ENCODE results near the gene SAMD8. TPM values are rescaled to one million over a fixed set of nuclear protein-coding genes. Genes with fewer than 3 reads are reported as not detected.

SAMD8 gene
- total RNA-seq, result 10 to 100 TPM; 18.5 to 36.0 (median 24.6) TPM

- peak within 1 kb of the TSS; percentile 97 to 100 (median 99) for H3K27ac ChIP-seq
- no peaks in the 10 kb centered on the region for H3K9me3 ChIP-seq
- peak within 1 kb of the TSS; percentile 79 to 98 (median 94) for H3K4me3 ChIP-seq
- H3K36me3 ChIP-seq, result no peaks in the 10 kb centered on the region
- intact Hi-C loops (cut with DNase I), result no loop called here
- peak; percentile 86 for DNase-seq
- H3K27me3 ChIP-seq, result no peaks in the 10 kb centered on the region
- WGBS, 2 donors, result 0% methylated on average over 6 to 7 of the region's 61 CpGs
- peaks cover 5 to 59% (median 34%) of the 10 kb centered on the region in 3 donors for H3K4me1 ChIP-seq
- peak in 3 of 4 donors; percentile 75 to 97 (median 92) for TF ChIP-seq POLR2A (IDR thresholded peaks at IDR 0.05)
- TF ChIP-seq, protein P1, sequence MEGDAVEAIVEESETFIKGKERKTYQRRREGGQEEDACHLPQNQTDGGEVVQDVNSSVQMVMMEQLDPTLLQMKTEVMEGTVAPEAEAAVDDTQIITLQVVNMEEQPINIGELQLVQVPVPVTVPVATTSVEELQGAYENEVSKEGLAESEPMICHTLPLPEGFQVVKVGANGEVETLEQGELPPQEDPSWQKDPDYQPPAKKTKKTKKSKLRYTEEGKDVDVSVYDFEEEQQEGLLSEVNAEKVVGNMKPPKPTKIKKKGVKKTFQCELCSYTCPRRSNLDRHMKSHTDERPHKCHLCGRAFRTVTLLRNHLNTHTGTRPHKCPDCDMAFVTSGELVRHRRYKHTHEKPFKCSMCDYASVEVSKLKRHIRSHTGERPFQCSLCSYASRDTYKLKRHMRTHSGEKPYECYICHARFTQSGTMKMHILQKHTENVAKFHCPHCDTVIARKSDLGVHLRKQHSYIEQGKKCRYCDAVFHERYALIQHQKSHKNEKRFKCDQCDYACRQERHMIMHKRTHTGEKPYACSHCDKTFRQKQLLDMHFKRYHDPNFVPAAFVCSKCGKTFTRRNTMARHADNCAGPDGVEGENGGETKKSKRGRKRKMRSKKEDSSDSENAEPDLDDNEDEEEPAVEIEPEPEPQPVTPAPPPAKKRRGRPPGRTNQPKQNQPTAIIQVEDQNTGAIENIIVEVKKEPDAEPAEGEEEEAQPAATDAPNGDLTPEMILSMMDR (IDR thresholded peaks at IDR 0.05), result peak; percentile 46 to 72 (median 66)
These were observed at the start of gene SAMD8 for GRCh38 chr10:75111365-75111906. Gene SAMD8, plus strand, starts transcription at chr10:75111656. Its CDS starts 38,873 bp downstream, at chr10:75150529.

- intact Hi-C loops (cut with DNase I), result no loop called here
- no peak for DNase-seq
- 58 to 68% methylated on average over 11 to 15 of the region's 15 CpGs for WGBS, 2 donors
These were observed 49.5 kb upstream of the SAMD8 start for GRCh38 chr10:75061709-75062505.

GRCh38 chr10:75062506-75063299 lies 48.8 kb upstream of the SAMD8 start:
- intact Hi-C loops (cut with DNase I), result no loop called here
- Histone ChIP-seq H3K36me3 (no peaks in the 10 kb centered on the region), H3K9me3 (no peaks in the 10 kb centered on the region), H3K27ac (peak overlapping the region in 3 of 4 donors; percentile 18 to 31 (median 23)), H3K4me1 (peaks cover 0 to 32% (median 7%) of the 10 kb centered on the region in 3 donors), H3K27me3 (no peaks in the 10 kb centered on the region), H3K4me3 (no peak overlapping the region)
- WGBS, 2 donors, result 31 to 49% methylated on average over 8 to 9 of the region's 10 CpGs
- DNase-seq, result no peak
- TF ChIP-seq POLR2A (IDR thresholded peaks at IDR 0.05), result no peak
- TF ChIP-seq, protein P1 (IDR thresholded peaks at IDR 0.05), result no peak

More at GRCh38 chr10:75061709-75062505, 49.5 kb upstream of the SAMD8 start:
- Histone ChIP-seq H3K27me3 (no peaks in the 10 kb centered on the region), H3K9me3 (no peaks in the 10 kb centered on the region), H3K27ac (peak overlapping the region in 3 of 4 donors; percentile 18 to 36 (median 31)), H3K36me3 (no peaks in the 10 kb centered on the region), H3K4me3 (no peak overlapping the region), H3K4me1 (peaks cover 0 to 35% (median 9%) of the 10 kb centered on the region in 3 donors)
- TF ChIP-seq, protein P1 (IDR thresholded peaks at IDR 0.05), result no peak
- no peak for TF ChIP-seq POLR2A (IDR thresholded peaks at IDR 0.05)

GRCh38 chr10:75063461-75064230 lies 47.8 kb upstream of the SAMD8 start:
- no peaks in the 10 kb centered on the region for H3K36me3 ChIP-seq
- intact Hi-C loops (cut with DNase I), result no loop called here
- H3K27me3 ChIP-seq, result no peaks in the 10 kb centered on the region
- WGBS, 2 donors, result 81 to 90% methylated on average over 8 of the region's 8 CpGs
- TF ChIP-seq, protein P1 (IDR thresholded peaks at IDR 0.05), result no peak
- no peak for TF ChIP-seq POLR2A (IDR thresholded peaks at IDR 0.05)
- DNase-seq, result no peak
- peaks cover 0 to 22% (median 0%) of the 10 kb centered on the region in 3 donors for H3K4me1 ChIP-seq
- no peak overlapping the region for H3K4me3 ChIP-seq
- no peak overlapping the region for H3K27ac ChIP-seq
- H3K9me3 ChIP-seq, result no peaks in the 10 kb centered on the region
